ENCODE results near the gene LY6G6D.

DNA sequence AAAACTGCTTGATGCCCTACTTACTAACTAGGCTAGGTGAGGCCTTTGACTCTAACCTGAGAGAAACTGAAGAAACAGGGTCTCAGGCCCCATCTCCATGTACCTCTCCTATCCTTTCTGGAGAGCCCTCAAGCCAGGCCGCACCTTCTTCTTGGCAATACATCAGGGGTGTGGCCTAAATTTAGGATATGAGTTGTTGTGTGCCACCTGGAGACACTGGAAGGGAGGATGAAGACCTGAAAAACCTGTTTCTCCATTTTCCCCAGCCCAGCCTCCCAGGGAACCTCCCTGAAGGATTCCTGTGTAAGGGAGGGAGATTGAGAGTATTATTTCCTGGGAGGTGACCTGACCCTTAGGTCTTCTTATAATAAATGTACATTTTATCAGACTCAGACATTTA is 3.1 kb downstream of the LY6G6D start:
- no peak for TF ChIP-seq EZH2phosphoT487 (IDR thresholded peaks at IDR 0.05; ENCODE audit: borderline replicate concordance, low read length)
- TF ChIP-seq, protein P1, sequence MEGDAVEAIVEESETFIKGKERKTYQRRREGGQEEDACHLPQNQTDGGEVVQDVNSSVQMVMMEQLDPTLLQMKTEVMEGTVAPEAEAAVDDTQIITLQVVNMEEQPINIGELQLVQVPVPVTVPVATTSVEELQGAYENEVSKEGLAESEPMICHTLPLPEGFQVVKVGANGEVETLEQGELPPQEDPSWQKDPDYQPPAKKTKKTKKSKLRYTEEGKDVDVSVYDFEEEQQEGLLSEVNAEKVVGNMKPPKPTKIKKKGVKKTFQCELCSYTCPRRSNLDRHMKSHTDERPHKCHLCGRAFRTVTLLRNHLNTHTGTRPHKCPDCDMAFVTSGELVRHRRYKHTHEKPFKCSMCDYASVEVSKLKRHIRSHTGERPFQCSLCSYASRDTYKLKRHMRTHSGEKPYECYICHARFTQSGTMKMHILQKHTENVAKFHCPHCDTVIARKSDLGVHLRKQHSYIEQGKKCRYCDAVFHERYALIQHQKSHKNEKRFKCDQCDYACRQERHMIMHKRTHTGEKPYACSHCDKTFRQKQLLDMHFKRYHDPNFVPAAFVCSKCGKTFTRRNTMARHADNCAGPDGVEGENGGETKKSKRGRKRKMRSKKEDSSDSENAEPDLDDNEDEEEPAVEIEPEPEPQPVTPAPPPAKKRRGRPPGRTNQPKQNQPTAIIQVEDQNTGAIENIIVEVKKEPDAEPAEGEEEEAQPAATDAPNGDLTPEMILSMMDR (IDR thresholded peaks at IDR 0.05; ENCODE audit: low read depth, low read length, poor library complexity, severe bottlenecking): no peak
